ENCODE results near the gene SFN.

DNA sequence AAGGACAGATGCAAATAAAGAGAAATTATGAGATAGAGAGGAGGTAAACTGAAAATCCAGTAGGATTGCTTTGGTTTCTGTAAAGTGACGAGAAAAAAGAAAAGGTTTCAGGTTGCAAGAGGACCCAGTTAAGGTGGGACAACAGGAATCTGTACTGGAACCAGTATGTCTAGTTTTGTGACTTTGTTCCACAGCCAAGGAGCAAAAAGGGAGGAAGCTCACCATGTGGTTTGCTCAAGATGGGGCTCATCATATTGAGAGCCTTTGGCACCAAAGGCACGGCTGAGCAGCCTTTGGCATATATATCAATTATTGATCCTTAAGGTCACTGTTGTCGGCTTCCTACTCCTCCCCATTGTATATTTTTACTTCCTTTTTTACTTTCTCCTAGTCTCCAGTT is 38.2 kb upstream of the SFN start:
- TF ChIP-seq, protein P1, sequence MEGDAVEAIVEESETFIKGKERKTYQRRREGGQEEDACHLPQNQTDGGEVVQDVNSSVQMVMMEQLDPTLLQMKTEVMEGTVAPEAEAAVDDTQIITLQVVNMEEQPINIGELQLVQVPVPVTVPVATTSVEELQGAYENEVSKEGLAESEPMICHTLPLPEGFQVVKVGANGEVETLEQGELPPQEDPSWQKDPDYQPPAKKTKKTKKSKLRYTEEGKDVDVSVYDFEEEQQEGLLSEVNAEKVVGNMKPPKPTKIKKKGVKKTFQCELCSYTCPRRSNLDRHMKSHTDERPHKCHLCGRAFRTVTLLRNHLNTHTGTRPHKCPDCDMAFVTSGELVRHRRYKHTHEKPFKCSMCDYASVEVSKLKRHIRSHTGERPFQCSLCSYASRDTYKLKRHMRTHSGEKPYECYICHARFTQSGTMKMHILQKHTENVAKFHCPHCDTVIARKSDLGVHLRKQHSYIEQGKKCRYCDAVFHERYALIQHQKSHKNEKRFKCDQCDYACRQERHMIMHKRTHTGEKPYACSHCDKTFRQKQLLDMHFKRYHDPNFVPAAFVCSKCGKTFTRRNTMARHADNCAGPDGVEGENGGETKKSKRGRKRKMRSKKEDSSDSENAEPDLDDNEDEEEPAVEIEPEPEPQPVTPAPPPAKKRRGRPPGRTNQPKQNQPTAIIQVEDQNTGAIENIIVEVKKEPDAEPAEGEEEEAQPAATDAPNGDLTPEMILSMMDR (IDR thresholded peaks at IDR 0.05; ENCODE audit: low read depth, low read length, poor library complexity, severe bottlenecking): no peak
- no peak for TF ChIP-seq EZH2phosphoT487 (IDR thresholded peaks at IDR 0.05; ENCODE audit: borderline replicate concordance, low read length)

Measured in DOHH2 (cell line).